Central memory CD8-positive, alpha-beta T cell (primary cell): Measurements from ENCODE around the gene ADAM33.

Experiments
- ATAC-seq: fragments of 150-1000 bp; cut with Tn5 transposase; replicated peaks from 2 replicates; pipeline ENCODE4 v1.10.0; 2022; ENCODE audit warnings: mild to moderate bottlenecking, moderate FRiP score, moderate number of reproducible peaks; ENCODE audit not compliant: poor library complexity, severe bottlenecking; ENCODE audit errors: extremely low read depth
- DNase-seq, 2 donors: peaks; one replicate each; pipeline ENCODE4 v3.0.0; 2021; ENCODE audit warnings: low spot score in 2 of 2
- H3K27ac Mint-ChIP-seq: one replicate; pipeline ENCODE4 v1.8.0; 2022; ENCODE audit warnings: low read depth, mild to moderate bottlenecking, moderate library complexity, mixed read lengths
- H3K27me3 Mint-ChIP-seq: one replicate; pipeline ENCODE4 v1.8.0; 2022; ENCODE audit warnings: mixed read lengths
- H3K36me3 Mint-ChIP-seq: one replicate; pipeline ENCODE4 v1.8.0; 2022; ENCODE audit warnings: mild to moderate bottlenecking, moderate library complexity, mixed read lengths; ENCODE audit not compliant: insufficient read depth
- H3K4me1 Mint-ChIP-seq: one replicate; pipeline ENCODE4 v1.8.0; 2022; ENCODE audit warnings: mixed read lengths
- H3K4me3 Mint-ChIP-seq: one replicate; pipeline ENCODE4 v1.8.0; 2022; ENCODE audit warnings: mild to moderate bottlenecking, moderate library complexity, mixed read lengths
- H3K9me3 Mint-ChIP-seq: one replicate; pipeline ENCODE4 v1.8.0; 2022; ENCODE audit warnings: mixed read lengths

Gene ADAM33

DNA sequence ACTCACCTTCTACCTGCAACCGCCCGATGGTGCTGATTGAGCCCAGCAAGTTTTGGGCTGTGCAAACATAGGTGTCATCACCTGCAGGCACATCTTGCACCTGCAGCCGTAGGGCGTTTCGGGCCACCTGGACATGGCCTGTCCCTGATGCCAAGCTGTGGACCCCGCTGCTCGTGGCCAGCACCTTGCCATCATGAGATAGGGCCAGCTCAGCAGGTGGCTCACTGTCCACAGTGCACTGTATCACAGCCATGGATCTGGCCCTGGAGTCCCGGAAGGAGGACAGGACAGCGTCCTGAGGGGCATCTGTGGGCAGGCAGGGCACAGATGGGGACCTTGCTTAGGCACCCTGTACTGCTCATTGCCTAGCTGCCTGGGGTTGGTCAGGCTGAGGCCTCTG lies 10.1 kb upstream of the ADAM33 start:
- H3K9me3 Mint-ChIP-seq, result no peaks in the 10 kb centered on the region

DNA sequence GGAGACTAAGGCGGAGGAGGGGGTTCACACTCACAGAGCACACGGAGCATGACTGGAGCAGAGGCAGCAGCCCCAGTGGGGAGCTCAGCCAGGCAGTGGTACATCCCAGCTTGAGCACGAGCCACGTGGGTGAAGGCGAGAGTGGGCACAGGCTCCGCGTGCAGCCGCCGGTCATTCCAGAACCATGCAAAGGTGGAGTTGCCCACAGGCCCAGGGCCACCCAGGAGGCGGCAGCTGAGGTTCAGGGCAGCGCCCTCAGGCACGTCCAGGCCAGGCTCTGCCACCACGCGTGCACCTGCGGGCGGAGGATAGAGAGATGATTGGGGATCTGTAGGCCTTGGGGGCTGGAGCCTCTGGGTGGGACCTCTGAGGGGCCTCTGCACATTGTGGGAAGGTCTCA lies 9.5 kb upstream of the ADAM33 start:
- no peak overlapping the region for H3K27ac Mint-ChIP-seq
- H3K9me3 Mint-ChIP-seq, result no peaks in the 10 kb centered on the region
- no peak for DNase-seq
- H3K4me1 Mint-ChIP-seq, result no peaks in the 10 kb centered on the region
- no peaks in the 10 kb centered on the region for H3K36me3 Mint-ChIP-seq
- ATAC-seq, result no peak
- H3K27me3 Mint-ChIP-seq, result peaks cover 19% of the 10 kb centered on the region
- no peak overlapping the region for H3K4me3 Mint-ChIP-seq

More for the DNA sequence above, 10.1 kb upstream of the ADAM33 start:
- Mint-ChIP-seq H3K36me3 (no peaks in the 10 kb centered on the region), H3K27me3 (peaks cover 13% of the 10 kb centered on the region), H3K4me1 (no peaks in the 10 kb centered on the region), H3K27ac (no peak overlapping the region), H3K4me3 (no peak overlapping the region)
- no peak for DNase-seq
- ATAC-seq, result no peak

GRCh38 chr20:3690413-3690812 lies 8.6 kb upstream of the ADAM33 start:
- H3K36me3 Mint-ChIP-seq, result no peaks in the 10 kb centered on the region
- H3K27me3 Mint-ChIP-seq, result peaks cover 28% of the 10 kb centered on the region

GRCh38 chr20:3689978-3690377 lies 8.2 kb upstream of the ADAM33 start:
- Mint-ChIP-seq H3K27me3 (peaks cover 32% of the 10 kb centered on the region), H3K9me3 (no peaks in the 10 kb centered on the region), H3K27ac (no peak overlapping the region), H3K36me3 (no peaks in the 10 kb centered on the region), H3K4me1 (no peaks in the 10 kb centered on the region), H3K4me3 (no peak overlapping the region)
- DNase-seq, result no peak
- ATAC-seq, result no peak

More at GRCh38 chr20:3690413-3690812, 8.6 kb upstream of the ADAM33 start:
- Mint-ChIP-seq H3K4me1 (no peaks in the 10 kb centered on the region), H3K9me3 (no peaks in the 10 kb centered on the region), H3K27ac (no peak overlapping the region), H3K4me3 (no peak overlapping the region)
- no peak for DNase-seq
- no peak for ATAC-seq

GRCh38 chr20:3687655-3688054 lies 5.8 kb upstream of the ADAM33 start:
- H3K36me3 Mint-ChIP-seq, result no peaks in the 10 kb centered on the region
- H3K4me3 Mint-ChIP-seq, result no peak overlapping the region
- ATAC-seq, result no peak
- H3K9me3 Mint-ChIP-seq, result no peaks in the 10 kb centered on the region
- peaks cover 52% of the 10 kb centered on the region for H3K27me3 Mint-ChIP-seq
- no peaks in the 10 kb centered on the region for H3K4me1 Mint-ChIP-seq
- H3K27ac Mint-ChIP-seq, result no peak overlapping the region
- no peak for DNase-seq

- no peak overlapping the region for H3K4me3 Mint-ChIP-seq
Measured at GRCh38 chr20:3686867-3687321, 5.1 kb upstream of the ADAM33 start.

GRCh38 chr20:3686421-3686820 lies 4.6 kb upstream of the ADAM33 start:
- Mint-ChIP-seq H3K4me1 (no peaks in the 10 kb centered on the region), H3K27me3 (peaks cover 55% of the 10 kb centered on the region), H3K4me3 (no peak overlapping the region), H3K9me3 (no peaks in the 10 kb centered on the region), H3K27ac (no peak overlapping the region), H3K36me3 (no peaks in the 10 kb centered on the region)
- DNase-seq (no peak), ATAC-seq (no peak)

More at GRCh38 chr20:3686867-3687321, 5.1 kb upstream of the ADAM33 start:
- Mint-ChIP-seq H3K9me3 (no peaks in the 10 kb centered on the region), H3K4me1 (no peaks in the 10 kb centered on the region), H3K36me3 (no peaks in the 10 kb centered on the region), H3K27me3 (peaks cover 52% of the 10 kb centered on the region), H3K27ac (no peak overlapping the region)
- ATAC-seq (no peak), DNase-seq (no peak)

DNA sequence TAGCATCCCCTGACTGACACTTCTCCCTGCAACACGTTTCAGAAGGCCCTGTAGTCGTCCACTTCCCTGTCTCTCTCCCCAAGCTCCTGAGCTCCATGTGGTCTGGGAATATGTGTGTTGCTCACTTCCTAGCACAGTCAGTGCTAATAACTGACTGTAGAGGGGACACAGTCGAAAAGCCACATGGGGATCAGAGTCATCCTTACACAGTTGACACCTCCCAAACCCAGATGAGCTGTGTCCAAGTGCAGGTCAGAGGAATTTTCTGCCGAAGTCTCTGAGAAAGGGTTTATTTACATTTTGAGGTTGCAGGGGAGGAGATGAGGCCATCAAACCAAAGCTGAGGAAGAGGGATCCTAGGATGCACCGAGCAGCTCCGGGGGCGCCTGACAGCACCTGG lies 3.5 kb upstream of the ADAM33 start:
- no peaks in the 10 kb centered on the region for H3K4me1 Mint-ChIP-seq
- H3K4me3 Mint-ChIP-seq, result no peak overlapping the region
- H3K27ac Mint-ChIP-seq, result no peak overlapping the region
- ATAC-seq (no peak), DNase-seq (no peak)
- peaks cover under 1% of the 10 kb centered on the region for H3K36me3 Mint-ChIP-seq
- H3K9me3 Mint-ChIP-seq, result no peaks in the 10 kb centered on the region
- peaks cover 66% of the 10 kb centered on the region for H3K27me3 Mint-ChIP-seq

DNA sequence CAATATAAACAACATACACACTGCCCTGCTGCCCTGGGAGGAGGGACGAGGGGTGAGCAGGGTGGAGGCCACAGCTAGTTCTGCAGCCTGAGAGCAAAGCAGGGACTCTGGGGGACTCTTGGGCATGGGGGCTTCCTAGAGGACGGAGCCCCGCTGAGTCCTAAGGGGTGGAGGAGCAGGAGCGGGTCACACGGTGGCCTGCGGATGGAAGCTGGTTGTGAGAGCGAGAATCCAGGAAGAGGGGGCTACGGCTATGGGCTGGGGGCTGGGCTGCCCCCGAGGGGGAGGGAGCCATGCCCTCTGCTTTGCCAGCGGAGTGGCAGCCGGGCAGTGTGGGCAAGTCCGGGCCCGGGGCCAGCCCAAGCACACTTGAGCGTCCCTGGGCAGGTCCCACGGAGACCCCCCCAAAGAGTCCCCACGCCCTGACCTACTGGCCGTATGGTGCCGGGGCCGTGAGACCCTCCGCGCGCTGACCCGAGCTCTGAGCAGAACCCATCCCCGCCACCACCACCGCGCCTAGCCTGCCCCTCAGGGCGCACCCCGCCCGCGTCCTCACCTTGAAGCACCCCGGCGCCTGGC lies 369 bp downstream of the ADAM33 start:
- H3K9me3 Mint-ChIP-seq, result no peaks in the 10 kb centered on the region
- peaks cover 86% of the 10 kb centered on the region for H3K27me3 Mint-ChIP-seq
- H3K36me3 Mint-ChIP-seq, result peaks cover 3% of the 10 kb centered on the region
- peak overlapping the region; percentile 13 for H3K4me3 Mint-ChIP-seq
- DNase-seq (no peak), ATAC-seq (no peak)
- no peak overlapping the region for H3K27ac Mint-ChIP-seq
- peaks cover 5% of the 10 kb centered on the region for H3K4me1 Mint-ChIP-seq

DNA sequence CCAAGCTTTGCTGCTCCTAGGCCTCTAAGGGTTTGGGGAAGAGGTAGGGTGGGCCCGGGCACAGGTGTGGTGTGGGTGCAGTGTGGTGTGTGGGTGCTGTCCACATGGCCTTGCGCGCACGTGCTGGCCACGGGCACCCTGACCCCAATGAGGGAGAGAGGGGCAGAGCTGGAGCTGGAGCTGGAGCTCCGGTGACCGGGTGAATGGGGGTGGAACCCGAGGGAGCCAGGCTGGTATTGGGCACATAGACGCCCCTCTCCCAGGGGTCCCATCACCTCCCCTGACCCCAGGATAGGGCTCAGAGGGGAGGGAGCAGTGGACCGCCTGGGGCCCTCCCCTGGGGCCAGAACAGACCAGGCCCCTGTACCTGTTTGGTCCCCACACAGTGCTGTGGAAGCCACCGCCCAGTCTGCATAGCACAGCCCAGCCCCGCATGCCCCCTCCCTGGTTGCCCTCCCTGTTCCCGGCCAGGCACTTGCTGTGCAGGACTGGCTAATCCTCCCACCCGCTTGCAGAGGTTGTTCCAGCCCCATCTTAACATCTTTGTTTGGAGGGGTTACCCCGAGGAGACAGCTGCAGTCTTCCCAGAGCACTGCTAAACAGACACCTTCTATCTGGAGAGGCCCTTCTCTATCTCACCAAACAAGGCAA lies 984 bp downstream of the ADAM33 start:
- Mint-ChIP-seq H3K36me3 (peaks cover 3% of the 10 kb centered on the region), H3K4me1 (peaks cover 7% of the 10 kb centered on the region), H3K27ac (no peak overlapping the region), H3K4me3 (no peak overlapping the region), H3K9me3 (no peaks in the 10 kb centered on the region), H3K27me3 (peaks cover 86% of the 10 kb centered on the region)
- ATAC-seq, result no peak
- no peak for DNase-seq

DNA sequence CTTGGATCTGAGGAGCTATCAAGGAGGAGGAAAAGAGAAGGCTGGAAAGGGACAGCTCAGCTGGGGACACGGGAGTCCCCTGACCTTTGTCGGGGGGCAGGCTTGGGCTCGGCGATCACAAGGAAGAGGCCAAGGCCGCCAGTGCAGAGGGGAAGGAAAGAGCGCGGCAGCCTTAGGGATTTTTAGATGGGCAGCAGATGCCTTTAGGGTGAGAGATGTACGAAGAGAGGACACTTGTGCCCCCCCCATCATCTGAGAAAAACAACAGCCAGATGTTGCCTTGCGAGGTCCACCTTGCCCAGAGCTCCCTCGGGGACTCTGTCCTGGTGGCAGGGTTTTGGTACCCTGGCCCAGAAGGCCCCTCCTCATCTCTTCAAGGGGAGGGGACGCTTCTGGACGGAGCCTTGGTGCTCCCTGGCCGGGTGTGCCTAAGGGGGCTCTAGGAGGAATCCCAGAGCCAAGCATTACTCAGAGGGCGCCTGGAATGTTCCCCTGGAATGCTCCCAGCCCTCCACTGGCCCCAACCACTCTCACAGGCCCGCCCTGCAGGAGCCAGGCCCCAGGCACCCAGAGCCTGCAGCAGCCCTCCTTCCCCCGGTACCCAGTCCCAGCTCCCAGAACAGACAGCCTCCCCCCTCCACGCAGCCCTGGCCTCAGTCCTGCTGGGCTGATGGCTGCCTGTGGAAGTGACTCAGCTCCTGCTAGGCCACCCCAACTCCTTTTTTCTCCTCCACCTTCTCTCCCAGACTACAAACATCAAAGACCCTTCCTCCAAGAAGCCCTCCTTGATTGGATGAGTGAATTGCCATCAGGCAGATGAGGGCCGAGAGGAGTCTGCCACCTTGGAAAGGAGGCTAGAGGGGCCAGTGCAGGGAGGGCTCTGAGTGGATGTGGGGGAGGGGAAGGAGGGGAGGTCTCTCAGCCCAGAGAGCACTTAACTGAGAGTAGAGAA lies 1.8 kb downstream of the ADAM33 start:
- ATAC-seq, result no peak

GRCh38 chr20:3678856-3679720 lies 2.7 kb downstream of the ADAM33 start:
- H3K27ac Mint-ChIP-seq, result no peak overlapping the region
- no peaks in the 10 kb centered on the region for H3K9me3 Mint-ChIP-seq
- H3K27me3 Mint-ChIP-seq, result peaks cover 86% of the 10 kb centered on the region

More for the DNA sequence above, 1.8 kb downstream of the ADAM33 start:
- H3K4me1 Mint-ChIP-seq, result peaks cover 7% of the 10 kb centered on the region
- peaks cover 3% of the 10 kb centered on the region for H3K36me3 Mint-ChIP-seq
- no peaks in the 10 kb centered on the region for H3K9me3 Mint-ChIP-seq
- H3K4me3 Mint-ChIP-seq, result no peak overlapping the region
- peaks cover 86% of the 10 kb centered on the region for H3K27me3 Mint-ChIP-seq
- H3K27ac Mint-ChIP-seq, result no peak overlapping the region
- no peak for DNase-seq

More at GRCh38 chr20:3678856-3679720, 2.7 kb downstream of the ADAM33 start:
- Mint-ChIP-seq H3K4me3 (no peak overlapping the region), H3K36me3 (peaks cover 3% of the 10 kb centered on the region), H3K4me1 (peaks cover 7% of the 10 kb centered on the region)
- ATAC-seq (no peak), DNase-seq (no peak)
